H9 (cell line): Measurements from ENCODE around the gene LRP1. TPM values are rescaled to one million over a fixed set of nuclear protein-coding genes. Genes with fewer than 3 reads are reported as not detected.

Source experiments
- DNase-seq: peaks from one replicate; pipeline ENCODE4 v3.0.0-alpha.2; 2017
- H2AFZ ChIP-seq: one replicate; pipeline ENCODE4 v1.6.1; 2013; ENCODE audit warnings: mild to moderate bottlenecking, low read length, control low read depth, moderate library complexity
- H2AK5ac ChIP-seq: 2 replicates; pipeline ENCODE4 v1.6.1; 2013; ENCODE audit warnings: low read length, control low read depth, mixed read lengths; ENCODE audit not compliant: insufficient read length
- H2BK120ac ChIP-seq: one replicate; pipeline ENCODE4 v1.6.1; 2013; ENCODE audit warnings: low read depth, mild to moderate bottlenecking, low read length, control low read depth, inconsistent platforms; ENCODE audit not compliant: poor library complexity, severe bottlenecking
- H2BK12ac ChIP-seq: 2 replicates; pipeline ENCODE4 v1.6.1; 2013; ENCODE audit warnings: low read length, control low read depth, mixed read lengths, low read depth; ENCODE audit not compliant: insufficient read length
- H2BK15ac ChIP-seq: 2 replicates; pipeline ENCODE4 v1.6.1; 2013; ENCODE audit warnings: low read depth, low read length, control low read depth
- H2BK20ac ChIP-seq: one replicate; pipeline ENCODE4 v1.6.1; 2013; ENCODE audit warnings: low read depth, mild to moderate bottlenecking, low read length, control low read depth, inconsistent platforms; ENCODE audit not compliant: poor library complexity, severe bottlenecking
- H2BK5ac ChIP-seq: 2 replicates; pipeline ENCODE4 v1.6.1; 2013; ENCODE audit warnings: low read length, control low read depth, mixed read lengths; ENCODE audit not compliant: insufficient read length
- H3K14ac ChIP-seq: 2 replicates; pipeline ENCODE4 v1.6.1; 2013; ENCODE audit warnings: low read length, control low read depth; ENCODE audit not compliant: insufficient read depth
- H3K18ac ChIP-seq: 2 replicates; pipeline ENCODE4 v1.6.1; 2013; ENCODE audit warnings: low read depth, mild to moderate bottlenecking, mixed read lengths, low read length, control low read depth; ENCODE audit not compliant: insufficient read length
- H3K23ac ChIP-seq: 2 replicates; pipeline ENCODE4 v1.6.1; 2013; ENCODE audit warnings: low read length, control low read depth, mixed read lengths, low read depth; ENCODE audit not compliant: insufficient read length
- H3K23me2 ChIP-seq: 2 replicates; pipeline ENCODE4 v1.6.1; 2013; ENCODE audit warnings: low read depth, mild to moderate bottlenecking, mixed read lengths, low read length, control low read depth; ENCODE audit not compliant: insufficient read length, poor library complexity, severe bottlenecking
- H3K27ac ChIP-seq: 2 replicates; pipeline ENCODE4 v1.5.1; 2013; ENCODE audit warnings: low read length, control low read depth, mixed read lengths, low read depth; ENCODE audit not compliant: insufficient read length
- H3K27me3 ChIP-seq: 2 replicates; pipeline ENCODE4 v1.6.1; 2013; ENCODE audit warnings: low read length, control low read depth, inconsistent platforms; ENCODE audit not compliant: insufficient read depth
- H3K4ac ChIP-seq: 2 replicates; pipeline ENCODE4 v1.6.1; 2013; ENCODE audit warnings: low read depth, mild to moderate bottlenecking, control low read depth, inconsistent platforms, low read length, moderate library complexity
- H3K4me1 ChIP-seq: 2 replicates; pipeline ENCODE4 v1.6.1; 2013; ENCODE audit warnings: low read length, control low read depth, inconsistent platforms; ENCODE audit not compliant: insufficient read depth
- H3K4me2 ChIP-seq: 2 replicates; pipeline ENCODE4 v1.6.1; 2013; ENCODE audit warnings: low read length, control low read depth, mixed read lengths; ENCODE audit not compliant: insufficient read length, insufficient read depth
- H3K56ac ChIP-seq: 2 replicates; pipeline ENCODE4 v1.6.1; 2013; ENCODE audit warnings: low read depth, mild to moderate bottlenecking, mixed read lengths, low read length, control low read depth; ENCODE audit not compliant: insufficient read length
- H3K79me1 ChIP-seq: 2 replicates; pipeline ENCODE4 v1.6.1; 2013; ENCODE audit warnings: low read depth, mild to moderate bottlenecking, moderate library complexity, low read length, control low read depth, inconsistent platforms; ENCODE audit not compliant: insufficient read depth, poor library complexity, severe bottlenecking
- H3K79me2 ChIP-seq: 2 replicates; pipeline ENCODE4 v1.6.1; 2013; ENCODE audit warnings: low read length, control low read depth, inconsistent platforms; ENCODE audit not compliant: insufficient read depth
- H3K9ac ChIP-seq: 2 replicates; pipeline ENCODE4 v1.6.1; 2013; ENCODE audit warnings: low read length, control low read depth, mixed read lengths; ENCODE audit not compliant: insufficient read length; ENCODE audit errors: extremely low read depth
- H3K9me3 ChIP-seq: one replicate; pipeline ENCODE4 v1.6.1; 2013; ENCODE audit warnings: low read depth, low read length, inconsistent platforms; ENCODE audit not compliant: control insufficient read depth
- H3T11ph ChIP-seq: one replicate; pipeline ENCODE4 v1.6.1; 2013; ENCODE audit warnings: mild to moderate bottlenecking, low read length, control low read depth, inconsistent platforms
- H4K20me1 ChIP-seq: one replicate; pipeline ENCODE4 v1.6.1; 2013; ENCODE audit not compliant: control insufficient read depth, insufficient read length, insufficient read depth
- H4K5ac ChIP-seq: 2 replicates; pipeline ENCODE4 v1.6.1; 2013; ENCODE audit warnings: low read depth, mild to moderate bottlenecking, mixed read lengths, low read length, control low read depth; ENCODE audit not compliant: insufficient read length
- H4K8ac ChIP-seq: replicated peaks from 2 replicates; pipeline ENCODE4 v1.6.1; 2013; ENCODE audit warnings: low read length, control low read depth, mixed read lengths, low read depth; ENCODE audit not compliant: insufficient read length
- H4K91ac ChIP-seq: 2 replicates; pipeline ENCODE4 v1.6.1; 2013; ENCODE audit warnings: low read depth, mild to moderate bottlenecking, moderate library complexity, mixed read lengths, low read length, control low read depth; ENCODE audit not compliant: insufficient read length
- H3K27ac Mint-ChIP-seq, 3 experiments: 2 replicates in 2 of 3; 3 replicates in 1 of 3; pipeline ENCODE4 v1.8.0; 2020 to 2021; ENCODE audit warnings: mixed read lengths in 3 of 3, mild to moderate bottlenecking in 1 of 3, moderate library complexity in 1 of 3
- H3K27me3 Mint-ChIP-seq: 2 replicates; pipeline ENCODE4 v1.8.0; 2021; ENCODE audit warnings: low read depth, mild to moderate bottlenecking, moderate library complexity, mixed read lengths
- H3K36me3 Mint-ChIP-seq, 3 experiments: 2 replicates in 2 of 3; 3 replicates in 1 of 3; pipeline ENCODE4 v1.8.0; 2020 to 2021; ENCODE audit warnings: low read depth in 3 of 3, mixed read lengths in 3 of 3; ENCODE audit not compliant: insufficient read depth in 1 of 3
- H3K4me1 Mint-ChIP-seq, 2 experiments: 2 replicates each; pipeline ENCODE4 v1.8.0; 2020; ENCODE audit warnings: mixed read lengths in 2 of 2
- H3K4me3 Mint-ChIP-seq, 2 experiments: 2 replicates in 1 of 2; 3 replicates in 1 of 2; pipeline ENCODE4 v1.8.0; 2020 to 2021; ENCODE audit warnings: mild to moderate bottlenecking in 2 of 2, mixed read lengths in 2 of 2, moderate library complexity in 1 of 2
- H3K9me3 Mint-ChIP-seq, 2 experiments: 2 replicates in 1 of 2; 3 replicates in 1 of 2; pipeline ENCODE4 v1.8.0; 2020; ENCODE audit warnings: mild to moderate bottlenecking in 2 of 2, mixed read lengths in 2 of 2, moderate library complexity in 1 of 2
- WGBS: extraction: QIAGEN DNeasy Blood & Tissue Kit; methylation state at CpG from one replicate; pipeline ENCODE4 v1.1.7; 2013; ENCODE audit warnings: missing lambda C conversion rate, low lambda C conversion rate, mixed read lengths; ENCODE audit not compliant: insufficient read length; ENCODE audit errors: extremely low coverage; 5-methylcytosine and 5-hydroxymethylcytosine counted together
- total RNA-seq: library from RNA; stranded (reverse); gene quantifications from 2 replicates; pipeline ENCODE4 v1.2.1, GENCODE V29; 2021
- TF ChIP-seq, protein P1 (sequence below): fragments of 200-600 bp; sonication (generic); conservative IDR thresholded peaks from 3 replicates; pipeline ENCODE4 v1.8.0; 2021; ENCODE audit warnings: antibody characterized with exemption, mild to moderate bottlenecking

The LRP1 gene
- total RNA-seq, 1 experiment from 2014 or later: 115 TPM

DNA sequence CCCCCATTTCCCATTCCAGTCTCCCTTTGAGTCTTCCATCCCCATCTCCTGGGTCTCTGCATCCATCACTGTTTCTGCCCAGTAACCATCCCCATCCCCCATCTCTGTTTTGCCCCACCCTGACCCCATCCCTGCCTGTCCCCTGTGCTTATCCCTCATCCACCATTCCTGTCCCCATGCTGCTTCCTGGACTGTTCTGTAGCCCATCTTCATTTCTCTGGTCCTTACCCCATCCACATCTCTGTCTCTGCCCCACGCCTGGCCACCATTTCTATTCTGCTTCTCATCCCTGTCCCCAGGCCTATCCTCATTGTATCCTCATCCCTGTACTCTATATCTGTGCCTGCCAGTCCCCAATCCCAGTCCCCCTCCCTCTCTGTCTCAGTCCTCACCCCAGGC, 92.5 kb downstream of the LRP1 start:
- H3K9me3 Mint-ChIP-seq: peaks cover 0 to 5% of the 10 kb centered on the region in 2 experiments; a peak in 3 of 5 replicates
- H4K20me1 ChIP-seq: peaks cover 3% of the 10 kb centered on the region
- H3K18ac ChIP-seq: no peak overlapping the region
- no peak overlapping the region for H3K14ac ChIP-seq
- no peak overlapping the region for H3K27ac ChIP-seq
- H2BK120ac ChIP-seq: no peak overlapping the region
- H3K4me1 Mint-ChIP-seq: peaks cover 52 to 64% of the 10 kb centered on the region in 2 experiments
- H2BK20ac ChIP-seq: no peak overlapping the region
- H3K79me1 ChIP-seq: no peaks in the 10 kb centered on the region
- H2BK12ac ChIP-seq: no peak overlapping the region
- H3K9me3 ChIP-seq: no peaks in the 10 kb centered on the region
- H3K9ac ChIP-seq: no peak overlapping the region
- H2BK15ac ChIP-seq: no peak overlapping the region
- no CpG with 5 or more reads among the region's 1 CpG for WGBS
- H3K4me1 ChIP-seq: no peaks in the 10 kb centered on the region; the same call in 1 of the 2 replicates
- H4K5ac ChIP-seq: no peak overlapping the region
- H3K23ac ChIP-seq: no peak overlapping the region
- H3K27me3 Mint-ChIP-seq: peaks cover 95% of the 10 kb centered on the region
- no peak overlapping the region for H3T11ph ChIP-seq
- H2AFZ ChIP-seq: no peak overlapping the region
- no peak overlapping the region for H2AK5ac ChIP-seq
- H3K79me2 ChIP-seq: no peaks in the 10 kb centered on the region
- no peak overlapping the region for H3K56ac ChIP-seq
- no peaks in the 10 kb centered on the region; a peak in 2 of 7 replicates for H3K36me3 Mint-ChIP-seq
- H3K23me2 ChIP-seq: peaks cover 12% of the 10 kb centered on the region
- no peak overlapping the region for H3K4ac ChIP-seq
- H4K8ac ChIP-seq: no peak overlapping the region
- TF ChIP-seq, protein P1, sequence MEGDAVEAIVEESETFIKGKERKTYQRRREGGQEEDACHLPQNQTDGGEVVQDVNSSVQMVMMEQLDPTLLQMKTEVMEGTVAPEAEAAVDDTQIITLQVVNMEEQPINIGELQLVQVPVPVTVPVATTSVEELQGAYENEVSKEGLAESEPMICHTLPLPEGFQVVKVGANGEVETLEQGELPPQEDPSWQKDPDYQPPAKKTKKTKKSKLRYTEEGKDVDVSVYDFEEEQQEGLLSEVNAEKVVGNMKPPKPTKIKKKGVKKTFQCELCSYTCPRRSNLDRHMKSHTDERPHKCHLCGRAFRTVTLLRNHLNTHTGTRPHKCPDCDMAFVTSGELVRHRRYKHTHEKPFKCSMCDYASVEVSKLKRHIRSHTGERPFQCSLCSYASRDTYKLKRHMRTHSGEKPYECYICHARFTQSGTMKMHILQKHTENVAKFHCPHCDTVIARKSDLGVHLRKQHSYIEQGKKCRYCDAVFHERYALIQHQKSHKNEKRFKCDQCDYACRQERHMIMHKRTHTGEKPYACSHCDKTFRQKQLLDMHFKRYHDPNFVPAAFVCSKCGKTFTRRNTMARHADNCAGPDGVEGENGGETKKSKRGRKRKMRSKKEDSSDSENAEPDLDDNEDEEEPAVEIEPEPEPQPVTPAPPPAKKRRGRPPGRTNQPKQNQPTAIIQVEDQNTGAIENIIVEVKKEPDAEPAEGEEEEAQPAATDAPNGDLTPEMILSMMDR: no peak
- H3K27ac Mint-ChIP-seq: no peak overlapping the region
- H3K4me2 ChIP-seq: peak overlapping the region; percentile 21
- H3K27me3 ChIP-seq: peaks cover 77% of the 10 kb centered on the region
- peak overlapping the region; percentile 16 to 64; a peak in 4 of 5 replicates for H3K4me3 Mint-ChIP-seq
- DNase-seq: no peak
- no peak overlapping the region for H4K91ac ChIP-seq
- H2BK5ac ChIP-seq: no peak overlapping the region
